HL-60 (cell line): ENCODE measurements around the gene C9.
A peak's percentile ranks its signal among the peaks of the same experiment; 100 is the strongest.
"Not testable (repeated sequence)": the region's sequence is repeated elsewhere in the genome, so short reads cannot be mapped to it uniquely, and the experiment has no call there.

ENCODE experiments used
- DNase-seq, 2 experiments: peaks; one replicate each; pipeline ENCODE4 v3.0.0-alpha.2; 2010 to 2020; ENCODE audit warnings: low read depth in 1 of 2, low spot score in 1 of 2
- H3K27ac ChIP-seq: fragments of 250-450 bp; sonication (Bioruptor Pico); replicated peaks from 2 replicates; pipeline ENCODE4 v1.5.1; 2020; ENCODE audit warnings: mild to moderate bottlenecking, moderate library complexity
- H3K27me3 ChIP-seq: fragments of 250-450 bp; sonication (Bioruptor Pico); 2 replicates; pipeline ENCODE4 v1.5.1; 2021; ENCODE audit warnings: mild to moderate bottlenecking, moderate library complexity; ENCODE audit not compliant: insufficient read depth, poor library complexity, severe bottlenecking
- H3K4me3 ChIP-seq: replicated peaks from 2 replicates; pipeline ENCODE4 v1.5.1; 2011; ENCODE audit warnings: mild to moderate bottlenecking, control low read depth, low read length; ENCODE audit not compliant: insufficient read depth
- CTCF ChIP-seq: IDR thresholded peaks from one replicate; pipeline ENCODE4 v1.5.1; 2011; ENCODE audit warnings: low read length, control low read depth, inconsistent platforms; ENCODE audit not compliant: insufficient read depth
- GABPA ChIP-seq: IDR thresholded peaks from 2 replicates; pipeline ENCODE4 v1.6.1; 2012; ENCODE audit warnings: low read depth
- POLR2AphosphoS5 ChIP-seq: IDR thresholded peaks from 2 replicates; pipeline ENCODE4 v1.6.1; 2012; ENCODE audit warnings: low read depth
- REST ChIP-seq: IDR thresholded peaks from 2 replicates; pipeline ENCODE4 v1.6.1; 2012; ENCODE audit warnings: low read depth; ENCODE audit not compliant: insufficient replicate concordance
- SPI1 ChIP-seq: IDR thresholded peaks from 2 replicates; pipeline ENCODE4 v1.6.1; 2012; ENCODE audit warnings: low read depth, mild to moderate bottlenecking, borderline replicate concordance

Gene C9

GRCh38 chr5:39316464-39316863, 47.8 kb downstream of the C9 start:
- not testable (repeated sequence) for DNase-seq, H3K27ac ChIP-seq, H3K27me3 ChIP-seq, H3K4me3 ChIP-seq

- Histone ChIP-seq H3K27ac (no peak overlapping the region), H3K27me3 (no peaks in the 10 kb centered on the region), H3K4me3 (no peak overlapping the region)
- TF ChIP-seq CTCF (no peak), GABPA (no peak), REST (no peak), SPI1 (no peak), POLR2AphosphoS5 (no peak)
- DNase-seq: no peak
Measured at GRCh38 chr5:39315995-39316394, 48.3 kb downstream of the C9 start.

- no peaks in the 10 kb centered on the region for H3K27me3 ChIP-seq
- DNase-seq: no peak
- no peak overlapping the region for H3K4me3 ChIP-seq
- no peak for TF ChIP-seq CTCF
- TF ChIP-seq POLR2AphosphoS5: no peak
- no peak for TF ChIP-seq GABPA
- no peak for TF ChIP-seq REST
- no peak for TF ChIP-seq SPI1
- no peak overlapping the region for H3K27ac ChIP-seq
Measured at GRCh38 chr5:39314591-39314990, 49.7 kb downstream of the C9 start.

- TF ChIP-seq SPI1 (peak; percentile 52; the same call in 1 of the 2 replicates), CTCF (no peak)
- Histone ChIP-seq H3K4me3 (no peak overlapping the region), H3K27ac (no peak overlapping the region), H3K27me3 (no peaks in the 10 kb centered on the region)
- DNase-seq: no peak
Measured at GRCh38 chr5:39309534-39309933, 54.8 kb downstream of the C9 start.
